Measurements from ENCODE around the gene ZNF555. TPM values are rescaled to one million over a fixed set of nuclear protein-coding genes. Genes with fewer than 3 reads are reported as not detected.
"Not testable (repeated sequence)": the region's sequence is repeated elsewhere in the genome, so short reads cannot be mapped to it uniquely, and the experiment has no call there.

ZNF555 gene
- total RNA-seq, 1 experiment from 2014 or later: 0.84 TPM

DNA sequence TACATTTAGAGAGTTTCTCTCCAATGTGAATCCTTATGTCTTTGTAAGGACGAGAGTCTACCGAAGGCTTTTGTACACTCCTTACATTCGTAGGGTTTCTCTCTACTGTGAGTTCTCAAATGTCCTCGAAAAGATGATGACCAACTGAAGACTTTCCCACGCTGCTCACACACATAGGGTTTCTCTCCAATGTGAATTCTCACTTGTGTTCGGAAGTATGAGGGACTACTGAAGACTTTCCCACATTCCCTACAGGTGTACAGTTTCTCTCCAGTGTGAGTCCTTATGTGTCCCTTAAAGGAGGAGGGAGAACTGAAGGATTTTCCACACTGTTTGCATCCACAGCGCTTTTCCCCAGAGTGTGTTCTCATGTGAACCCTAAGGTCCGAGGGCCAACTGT, 55.4 kb downstream of the ZNF555 start:
- no peaks in the 10 kb centered on the region for H3K27me3 ChIP-seq (ENCODE audit: low read length)
- ChIA-PET CTCF (no interaction called here), POLR2A (ENCODE audit: unreplicated experiment) (no interaction called here)
- intact Hi-C loops (cut with micrococcal nuclease): no loop called here
- H3K4me3 ChIP-seq (ENCODE audit: low read length): no peak overlapping the region
- peaks cover 6% of the 10 kb centered on the region for H3K79me2 ChIP-seq (ENCODE audit: low read length)
- no peak for DNase-seq
- no peak overlapping the region for H3K4me2 ChIP-seq (ENCODE audit: low read length)
- ATAC-seq: no peak
- no peak overlapping the region for H2AFZ ChIP-seq (ENCODE audit: low read length)
- no peaks in the 10 kb centered on the region for H3K9me2 ChIP-seq (replicated peaks; ENCODE audit: low read length)
- H3F3A ChIP-seq (ENCODE audit: low read length, unreplicated experiment): no peaks in the 10 kb centered on the region
- H3K9ac ChIP-seq (ENCODE audit: low read length): no peak overlapping the region
- 0 out of 2 replicates have a peak, but pooled peaks cover 6% of the 10 kb centered on the region for H3K9me3 ChIP-seq (ENCODE audit: low read length)
- H3K27ac ChIP-seq (ENCODE audit: low read length): no peak overlapping the region
- TF ChIP-seq CTCF (conservative IDR thresholded peaks at IDR 0.05; ENCODE audit: low read depth, low read length): no peak
- TF ChIP-seq EZH2phosphoT487 (IDR thresholded peaks at IDR 0.05; ENCODE audit: borderline replicate concordance, low read length): no peak
- no peak for TF ChIP-seq EZH2 (IDR thresholded peaks at IDR 0.05; ENCODE audit: low read length, unreplicated experiment)
- no peaks in the 10 kb centered on the region for H3K4me1 ChIP-seq (ENCODE audit: insufficient read depth, low read length)
- no TSS peak for BruUV-seq (replicated peaks)
- no peaks in the 10 kb centered on the region for H3K36me3 ChIP-seq (ENCODE audit: low read depth, low read length)
- no peaks in the 10 kb centered on the region for H4K20me1 ChIP-seq (ENCODE audit: low read length)

DNA sequence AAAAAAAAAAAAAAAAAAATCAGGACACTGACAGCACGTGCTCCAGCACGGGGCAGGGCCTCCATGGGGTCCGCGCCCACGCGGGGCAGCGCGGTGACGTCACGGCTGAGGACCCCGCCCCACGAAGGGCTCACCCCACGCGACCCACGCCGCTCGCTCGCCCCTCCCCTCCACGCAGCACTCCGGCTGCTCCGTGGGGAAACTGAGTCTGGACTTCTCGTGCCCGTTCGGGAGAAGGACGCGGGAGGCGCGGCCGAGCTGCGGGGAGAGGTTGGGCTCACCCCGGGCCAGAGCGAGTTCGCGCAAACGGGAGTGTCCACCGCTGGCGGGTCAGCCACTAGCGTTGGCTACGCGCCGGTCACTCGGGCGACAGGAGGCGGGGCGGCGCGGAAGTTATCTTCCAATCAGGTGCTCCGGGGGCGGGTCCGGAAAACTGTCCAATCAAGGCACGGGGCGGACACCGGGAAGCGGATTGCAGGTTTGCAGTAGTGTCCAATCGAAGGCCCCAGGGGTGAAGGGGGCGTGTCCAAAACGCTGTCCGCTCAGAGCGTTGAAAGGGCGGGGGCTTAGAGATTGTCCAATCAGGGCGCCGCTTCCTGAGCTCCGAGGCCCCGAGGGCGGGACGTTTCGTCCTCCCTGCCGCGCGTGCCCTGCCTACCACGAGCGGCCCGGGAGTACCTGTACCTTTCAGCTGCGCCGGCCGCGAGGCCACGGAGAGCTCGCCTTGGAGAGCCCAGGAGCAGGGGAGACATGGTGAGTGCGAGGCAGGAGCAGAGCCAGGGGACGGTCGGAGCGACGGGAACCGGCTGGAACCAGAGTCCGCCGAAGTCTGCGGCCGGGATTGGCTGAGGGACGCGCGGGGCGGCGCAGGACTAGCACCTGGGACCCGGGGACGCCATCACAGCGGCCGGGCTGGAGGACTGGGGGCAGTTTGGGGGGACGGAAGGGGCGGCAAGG, 59.3 kb downstream of the ZNF555 start, which contains the start of gene ZNF57:
TSS of gene ZNF57 (plus strand) at position 633 of the 957 bp plus-strand sequence. CDS start at position 751, 118 bp downstream.
- no TSS peak for BruUV-seq (replicated peaks)
- CTCF ChIA-PET: interaction anchor here (0.6 to 1.1 kb wide), 3 partner anchors 13 to 263 kb away, joined by 3 to 8 read pairs (median 4); no protein-coding TSS in a partner anchor
- H3K36me3 ChIP-seq (ENCODE audit: low read depth, low read length): no peaks in the 10 kb centered on the region

GRCh38 chr19:2902590-2903218, 61.4 kb downstream of the ZNF555 start:
- TF ChIP-seq CTCF (conservative IDR thresholded peaks at IDR 0.05; ENCODE audit: low read depth, low read length): no peak
- TF ChIP-seq EZH2 (IDR thresholded peaks at IDR 0.05; ENCODE audit: low read length, unreplicated experiment): no peak
- no peak for TF ChIP-seq EZH2phosphoT487 (IDR thresholded peaks at IDR 0.05; ENCODE audit: borderline replicate concordance, low read length)
- H3K4me2 ChIP-seq (ENCODE audit: low read length): peak overlapping the region; percentile 87

More for the DNA sequence above, 59.3 kb downstream of the ZNF555 start, which contains the start of gene ZNF57:
- peak within 1 kb of the TSS; percentile 91 for H2AFZ ChIP-seq (ENCODE audit: low read length)
- POLR2A ChIA-PET (ENCODE audit: unreplicated experiment): interaction anchor here (1.0 kb wide), 1 partner anchor 135 kb away, joined by 3 read pairs; no protein-coding TSS in a partner anchor
- no peak for TF ChIP-seq EZH2phosphoT487 (IDR thresholded peaks at IDR 0.05; ENCODE audit: borderline replicate concordance, low read length)
- no peak for TF ChIP-seq EZH2 (IDR thresholded peaks at IDR 0.05; ENCODE audit: low read length, unreplicated experiment)
- DNase-seq: peak; percentile 96
- H3K9me3 ChIP-seq (ENCODE audit: low read length): 0 out of 2 replicates have a peak, but pooled peaks cover 6% of the 10 kb centered on the region
- intact Hi-C loops (cut with micrococcal nuclease): no loop called here
- H3K27ac ChIP-seq (ENCODE audit: low read length): no peak within 1 kb of the TSS
- H3F3A ChIP-seq (ENCODE audit: low read length, unreplicated experiment): no peaks in the 10 kb centered on the region
- peak within 1 kb of the TSS; percentile 95 for H3K4me2 ChIP-seq (ENCODE audit: low read length)
- no peaks in the 10 kb centered on the region for H3K9me2 ChIP-seq (replicated peaks; ENCODE audit: low read length)
- H3K4me3 ChIP-seq (ENCODE audit: low read length): peak within 1 kb of the TSS; percentile 84
- no peaks in the 10 kb centered on the region for H4K20me1 ChIP-seq (ENCODE audit: low read length)
- peak; percentile 96 for ATAC-seq
- H3K4me1 ChIP-seq (ENCODE audit: insufficient read depth, low read length): peaks cover 10% of the 10 kb centered on the region; the same call in 1 of the 2 replicates
- peak within 1 kb of the TSS; percentile 76 for H3K9ac ChIP-seq (ENCODE audit: low read length)
- H3K27me3 ChIP-seq (ENCODE audit: low read length): no peaks in the 10 kb centered on the region
- H3K79me2 ChIP-seq (ENCODE audit: low read length): peaks cover 38% of the 10 kb centered on the region

DNA sequence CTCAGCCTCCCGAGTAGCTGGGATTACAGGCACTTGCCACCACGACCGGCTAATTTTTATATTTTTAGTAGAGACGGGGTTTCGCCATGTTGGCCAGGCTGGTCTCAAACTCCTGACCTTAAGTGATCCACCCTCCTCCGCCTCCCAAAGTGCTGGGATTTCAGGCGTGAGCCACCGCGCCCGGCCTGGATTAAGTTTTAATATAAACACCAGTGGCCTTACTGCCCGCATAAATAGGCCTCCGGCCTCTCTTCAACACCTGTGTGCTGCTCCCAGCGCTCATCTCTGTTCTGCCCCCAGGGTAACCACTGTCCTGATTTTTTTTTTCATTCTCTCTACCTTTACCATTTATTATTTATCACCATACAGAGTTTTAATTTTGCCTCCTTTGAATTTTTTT, 62.1 kb downstream of the ZNF555 start:
- H3K27me3 ChIP-seq (ENCODE audit: low read length); H3K9me2 ChIP-seq (replicated peaks; ENCODE audit: low read length); ATAC-seq; DNase-seq; H4K20me1 ChIP-seq (ENCODE audit: low read length); H3K4me3 ChIP-seq (ENCODE audit: low read length); POLR2A ChIA-PET (ENCODE audit: unreplicated experiment); H3F3A ChIP-seq (ENCODE audit: low read length, unreplicated experiment); H3K4me2 ChIP-seq (ENCODE audit: low read length); intact Hi-C loops (cut with micrococcal nuclease); H3K27ac ChIP-seq (ENCODE audit: low read length); H3K9me3 ChIP-seq (ENCODE audit: low read length); H3K9ac ChIP-seq (ENCODE audit: low read length); CTCF ChIA-PET; BruUV-seq (replicated peaks); H3K36me3 ChIP-seq (ENCODE audit: low read depth, low read length); H2AFZ ChIP-seq (ENCODE audit: low read length): not testable (repeated sequence)
- peaks cover 10% of the 10 kb centered on the region; the same call in 1 of the 2 replicates for H3K4me1 ChIP-seq (ENCODE audit: insufficient read depth, low read length)
- peaks cover 61% of the 10 kb centered on the region for H3K79me2 ChIP-seq (ENCODE audit: low read length)

More at GRCh38 chr19:2902590-2903218, 61.4 kb downstream of the ZNF555 start:
- POLR2A ChIA-PET (ENCODE audit: unreplicated experiment): no interaction called here
- H3F3A ChIP-seq (ENCODE audit: low read length, unreplicated experiment): no peaks in the 10 kb centered on the region
- no peak overlapping the region for H2AFZ ChIP-seq (ENCODE audit: low read length)
- intact Hi-C loops (cut with micrococcal nuclease): no loop called here
- peaks cover 56% of the 10 kb centered on the region for H3K79me2 ChIP-seq (ENCODE audit: low read length)
- no peaks in the 10 kb centered on the region for H3K9me2 ChIP-seq (replicated peaks; ENCODE audit: low read length)
- H3K27ac ChIP-seq (ENCODE audit: low read length): no peak overlapping the region
- no TSS peak for BruUV-seq (replicated peaks)
- H4K20me1 ChIP-seq (ENCODE audit: low read length): no peaks in the 10 kb centered on the region
- H3K4me1 ChIP-seq (ENCODE audit: insufficient read depth, low read length): peaks cover 10% of the 10 kb centered on the region; the same call in 1 of the 2 replicates
- ATAC-seq: no peak
- H3K9ac ChIP-seq (ENCODE audit: low read length): no peak overlapping the region
- H3K27me3 ChIP-seq (ENCODE audit: low read length): no peaks in the 10 kb centered on the region
- CTCF ChIA-PET: no interaction called here
- DNase-seq: no peak
- no peaks in the 10 kb centered on the region for H3K36me3 ChIP-seq (ENCODE audit: low read depth, low read length)
- H3K4me3 ChIP-seq (ENCODE audit: low read length): peak overlapping the region; percentile 84; the same call in 1 of the 2 replicates
- H3K9me3 ChIP-seq (ENCODE audit: low read length): no peaks in the 10 kb centered on the region
